IPS DF 4.7 (cell line): ENCODE results near the gene SLK.

ENCODE experiments used
- DNase-seq: peaks from one replicate; pipeline ENCODE4 v3.0.0-alpha.2; 2013; ENCODE audit warnings: low spot score; ENCODE audit errors: extremely low read depth

SLK gene

DNA sequence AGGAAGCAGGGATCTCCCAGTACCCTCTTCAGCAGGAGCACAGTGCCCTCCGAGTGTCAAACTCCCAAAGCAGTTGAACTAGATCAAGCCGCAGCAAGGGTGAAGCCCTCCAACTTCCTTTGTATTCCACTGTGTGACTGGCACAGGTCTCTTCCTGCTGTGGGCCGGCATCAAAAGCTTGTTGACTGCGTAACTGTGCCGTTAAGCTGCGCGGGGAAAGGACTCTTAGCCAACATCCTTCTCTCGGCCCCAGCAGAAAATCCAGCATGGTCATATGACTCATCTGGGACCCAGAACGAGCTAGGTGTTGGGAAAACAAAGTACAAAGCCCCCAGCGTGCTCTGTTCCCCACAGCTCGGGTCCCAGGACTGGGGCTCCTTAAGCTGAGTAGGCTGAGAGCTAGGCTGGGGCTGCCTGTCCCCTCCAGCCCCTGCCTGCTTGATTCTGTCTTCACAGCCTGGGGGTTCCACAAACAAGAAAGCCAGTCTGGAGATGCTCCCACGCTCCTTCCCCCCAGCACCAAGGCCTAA lies 66.5 kb downstream of the SLK start:
- DNase-seq = no peak

DNA sequence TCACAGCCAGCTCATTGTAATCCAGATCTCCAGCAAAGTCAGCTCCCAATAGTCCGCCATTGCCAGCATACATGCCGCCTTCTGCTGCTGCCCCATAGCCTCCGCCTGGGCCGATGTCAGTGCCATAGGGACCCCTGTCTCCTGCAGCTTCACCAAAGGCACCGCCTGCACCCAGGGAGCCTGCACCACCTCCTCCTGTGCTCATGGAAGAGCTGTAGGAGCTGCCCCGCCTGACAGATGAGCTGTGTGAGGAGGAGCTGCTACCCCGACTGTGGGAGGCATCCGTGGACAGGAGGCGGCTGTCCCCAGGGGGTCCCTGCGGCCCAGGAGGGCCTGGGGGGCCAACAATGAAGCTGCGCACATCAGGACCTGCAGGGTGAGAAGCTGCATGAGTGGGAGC lies 67.0 kb downstream of the SLK start:
- no peak for DNase-seq

DNA sequence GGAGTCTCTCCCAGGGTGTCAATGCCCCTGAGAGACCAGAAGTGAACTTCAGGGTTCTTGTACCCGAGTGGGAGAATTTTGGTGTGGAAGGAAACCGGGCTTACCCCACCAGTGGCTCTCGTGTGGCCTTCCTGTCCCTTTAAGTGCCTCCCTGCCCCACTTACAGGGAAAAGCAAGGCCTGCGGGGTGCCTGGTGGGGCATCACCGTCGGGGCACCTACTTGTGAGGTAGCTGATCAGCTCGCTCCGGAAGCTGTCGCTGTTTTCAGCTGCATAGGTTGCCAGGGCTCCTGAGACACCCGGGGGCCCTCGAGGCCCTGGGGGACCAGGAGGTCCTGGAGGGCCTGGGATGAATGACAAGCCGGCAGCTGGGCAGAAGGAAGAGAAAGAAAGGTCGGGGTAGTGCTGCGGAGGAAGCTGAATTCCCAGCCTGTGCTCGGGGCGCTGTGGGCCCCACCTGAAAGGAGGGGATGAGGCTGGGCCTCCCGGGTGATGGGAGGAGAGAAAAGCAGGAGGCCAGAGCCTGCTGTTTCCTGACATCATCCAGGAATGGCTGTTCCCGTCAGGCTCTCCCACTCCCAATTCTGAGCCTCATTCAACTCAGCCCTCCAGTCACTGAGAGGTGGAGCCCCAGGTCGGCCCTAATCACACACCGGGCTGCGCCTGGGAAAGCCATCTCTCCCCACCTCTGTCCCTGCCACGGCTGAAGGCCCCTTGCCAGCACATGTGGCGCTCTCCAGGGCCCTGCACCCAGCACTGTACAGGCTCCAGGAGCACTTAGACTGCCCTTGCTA lies 67.7 kb downstream of the SLK start:
- no peak for DNase-seq

DNA sequence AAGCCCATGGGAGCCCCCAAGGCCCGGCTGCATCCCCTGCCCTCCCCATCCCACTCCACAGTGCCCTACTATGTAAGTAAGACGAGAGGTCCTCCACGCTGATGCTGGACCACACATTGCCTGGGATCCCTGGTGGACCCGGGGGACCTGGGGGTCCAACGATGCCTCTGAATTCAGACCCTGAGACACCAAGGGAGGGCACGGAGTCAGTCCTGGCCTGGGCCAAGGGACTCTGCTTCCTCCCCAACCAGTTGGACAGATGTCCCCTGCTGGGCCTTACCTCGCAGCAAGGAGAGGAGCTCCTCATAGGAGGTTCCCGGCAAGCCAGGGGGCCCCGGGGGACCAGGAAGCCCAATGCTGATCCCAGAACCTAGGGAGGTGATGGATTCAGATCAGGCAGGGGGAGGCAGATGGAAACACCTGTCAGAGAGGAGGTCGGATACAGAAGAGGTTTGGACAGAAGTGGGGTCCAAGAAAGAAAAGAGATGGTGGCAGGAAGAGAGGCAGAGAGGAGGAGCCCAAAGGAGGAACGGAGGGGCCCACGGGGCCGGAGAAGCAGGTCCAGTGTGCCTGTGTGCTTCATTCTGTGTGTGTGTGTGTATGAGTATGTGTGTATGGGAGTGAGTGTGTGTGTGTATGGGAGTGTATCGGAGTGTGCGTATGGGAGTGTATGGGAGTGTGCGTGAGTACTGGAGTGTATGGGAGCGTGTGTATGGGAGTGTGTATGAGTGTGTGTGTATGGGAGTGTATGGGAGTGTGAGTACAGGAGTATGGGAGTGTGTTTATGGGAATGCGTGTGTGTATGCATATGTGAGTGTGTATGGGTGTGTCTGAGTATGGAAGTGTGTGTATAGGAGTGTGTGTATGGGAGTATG lies 68.5 kb downstream of the SLK start:
- DNase-seq = no peak

DNA sequence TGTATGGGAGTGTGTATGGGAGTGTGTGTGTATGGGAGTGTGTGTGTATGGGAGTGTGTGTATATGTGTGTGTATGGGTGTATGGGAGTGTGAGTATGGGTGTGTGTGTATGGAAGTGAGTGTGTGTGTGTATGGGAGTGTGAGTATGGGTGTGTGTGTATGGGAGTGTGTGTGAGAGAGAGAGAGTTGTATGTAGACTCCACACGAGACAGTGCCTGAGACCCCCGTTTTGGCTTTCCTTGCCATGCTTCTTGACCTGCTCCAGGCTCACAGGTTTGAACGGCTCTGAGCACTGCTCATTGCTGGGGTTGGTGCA lies 69.1 kb downstream of the SLK start:
- no peak for DNase-seq

DNA sequence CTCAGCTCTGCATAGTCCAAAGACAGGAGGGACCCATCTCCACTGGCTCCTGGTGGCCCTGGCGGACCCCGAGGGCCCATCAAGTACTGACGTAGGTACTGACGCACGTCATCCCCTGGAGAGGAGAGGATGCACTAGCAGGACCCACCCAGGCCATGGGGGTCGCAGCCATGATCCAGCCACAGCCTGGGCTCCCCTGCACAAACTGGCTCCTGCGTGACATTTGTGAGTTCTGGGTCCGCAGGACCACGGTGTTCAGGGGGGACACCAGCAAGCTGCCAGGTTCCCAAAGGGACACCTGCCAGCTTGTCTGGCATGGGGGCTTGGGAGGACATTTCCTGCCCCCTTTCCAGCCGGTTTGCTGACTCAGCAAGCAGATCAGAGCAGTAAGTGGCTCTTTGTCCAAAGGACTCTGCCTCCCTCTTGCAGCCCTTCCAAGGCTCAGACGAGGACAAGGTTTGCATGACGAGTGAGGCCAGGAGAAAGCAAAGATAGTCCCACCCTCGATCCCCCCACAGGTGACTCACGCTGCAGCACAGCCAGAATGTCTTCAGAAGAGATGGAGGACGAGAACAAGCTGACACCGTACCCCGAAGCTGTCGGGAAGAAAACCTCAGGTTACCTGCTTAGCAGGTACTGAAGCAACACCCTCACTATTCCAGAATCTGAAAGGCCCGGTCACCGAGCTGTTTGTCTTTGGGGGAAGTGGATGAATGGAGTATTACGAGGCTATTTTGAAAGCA lies 69.7 kb downstream of the SLK start:
- no peak for DNase-seq

DNA sequence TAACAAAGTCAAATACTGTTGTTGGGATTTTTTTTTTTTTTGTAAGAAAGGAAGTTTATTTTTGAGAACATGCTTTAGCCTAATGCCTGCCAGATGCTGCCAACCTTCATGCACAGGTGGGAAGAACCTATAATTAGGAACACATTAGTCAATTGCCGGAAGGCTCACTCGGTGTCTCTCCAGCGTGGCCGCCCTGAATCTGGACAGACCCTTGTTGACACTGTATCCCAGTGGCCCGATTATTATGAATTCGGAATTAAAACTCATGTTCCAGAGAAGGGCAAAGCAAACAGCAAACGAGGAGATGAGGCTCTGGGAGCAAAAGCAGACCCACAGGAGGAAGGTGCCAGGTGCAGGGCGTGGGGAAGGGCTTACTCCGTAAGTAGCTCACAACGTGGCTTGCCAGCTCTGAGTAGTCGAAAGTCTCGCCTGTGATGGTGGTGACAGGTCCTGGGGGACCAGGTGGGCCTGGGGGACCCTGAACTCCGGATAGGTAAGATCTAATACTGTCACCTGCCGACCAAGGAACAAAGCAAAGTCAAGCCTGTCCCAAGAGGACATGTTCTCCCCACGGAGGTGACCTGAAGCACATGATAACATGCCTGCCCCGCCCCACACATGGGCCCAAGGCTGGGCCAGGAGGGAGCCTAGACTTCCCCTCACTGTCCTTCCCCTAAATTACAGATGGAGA lies 70.5 kb downstream of the SLK start:
- no peak for DNase-seq

DNA sequence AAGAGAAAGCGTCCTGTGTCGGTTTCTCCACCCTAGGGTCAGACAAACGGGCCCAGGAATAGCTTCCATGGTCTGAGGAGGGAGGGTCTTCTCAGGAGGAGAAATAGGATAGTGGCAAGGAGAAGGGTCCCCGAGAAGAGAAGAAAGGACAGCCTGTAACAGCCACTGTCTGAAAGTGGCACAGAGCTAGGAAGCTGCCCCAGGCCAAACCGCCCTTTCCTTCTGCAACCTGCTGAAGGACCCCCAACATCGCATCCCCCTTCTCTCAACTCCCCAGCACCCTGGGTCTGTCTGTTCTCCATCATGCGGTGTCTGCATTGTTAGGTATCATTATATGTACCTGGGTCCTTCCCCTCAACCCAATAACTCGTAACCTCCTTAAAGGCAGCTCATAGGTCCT lies 71.6 kb downstream of the SLK start:
- no peak for DNase-seq

DNA sequence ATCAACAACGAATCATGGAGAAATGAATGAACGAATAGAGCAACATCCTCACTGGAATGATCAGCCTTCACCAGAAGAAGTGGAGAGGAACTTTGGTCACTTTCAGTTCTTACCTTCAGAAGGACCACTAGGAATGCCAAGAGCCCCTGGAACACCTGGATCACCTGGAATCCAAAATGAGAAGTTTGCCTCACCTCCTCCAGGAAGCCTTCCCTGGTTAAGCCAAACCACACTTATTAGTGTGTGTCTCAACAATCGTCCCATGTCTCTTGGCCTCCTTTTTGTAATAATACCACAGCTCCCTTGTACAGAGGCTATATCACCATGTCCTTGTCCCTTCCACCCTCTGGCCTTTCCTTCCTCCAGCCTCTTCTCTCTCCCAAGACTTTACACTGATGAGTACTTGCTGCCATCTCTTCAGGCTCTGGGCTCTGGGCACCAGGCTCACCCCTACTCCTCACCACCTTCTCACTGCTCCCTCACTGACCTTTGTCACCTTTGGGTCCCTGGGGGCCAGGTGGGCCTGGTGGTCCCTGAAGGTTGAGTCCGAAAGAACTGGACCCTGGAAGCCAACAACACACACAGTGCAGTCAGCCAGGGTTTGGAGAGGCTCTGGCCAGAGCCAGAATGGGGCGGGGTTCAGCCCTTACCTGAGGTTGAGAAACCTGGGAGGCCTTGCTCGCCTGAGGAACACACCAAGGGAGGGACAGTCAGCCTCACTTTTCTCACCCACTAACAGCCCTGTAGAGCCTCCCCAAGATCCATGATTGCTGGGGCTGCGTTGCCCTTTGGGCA lies 72.2 kb downstream of the SLK start:
- DNase-seq = no peak

DNA sequence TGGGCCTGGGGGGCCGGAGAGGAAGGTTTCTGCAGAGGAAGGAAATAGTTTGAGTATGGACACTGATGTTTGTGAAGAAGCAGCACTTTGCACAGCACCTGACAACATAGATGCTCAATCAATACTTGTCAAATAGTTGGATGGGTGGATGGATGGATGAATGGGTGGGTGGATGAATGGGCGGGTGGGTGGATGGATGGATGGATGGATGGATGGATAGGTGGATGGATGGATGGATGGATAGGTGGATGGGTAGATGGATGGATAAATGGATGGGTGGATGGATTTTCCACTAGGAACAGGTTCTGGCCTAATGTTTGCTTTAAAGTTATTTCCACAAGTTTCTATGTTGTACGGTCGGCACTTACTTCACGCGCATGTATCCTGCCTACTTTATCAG lies 73.4 kb downstream of the SLK start:
- DNase-seq = no peak

DNA sequence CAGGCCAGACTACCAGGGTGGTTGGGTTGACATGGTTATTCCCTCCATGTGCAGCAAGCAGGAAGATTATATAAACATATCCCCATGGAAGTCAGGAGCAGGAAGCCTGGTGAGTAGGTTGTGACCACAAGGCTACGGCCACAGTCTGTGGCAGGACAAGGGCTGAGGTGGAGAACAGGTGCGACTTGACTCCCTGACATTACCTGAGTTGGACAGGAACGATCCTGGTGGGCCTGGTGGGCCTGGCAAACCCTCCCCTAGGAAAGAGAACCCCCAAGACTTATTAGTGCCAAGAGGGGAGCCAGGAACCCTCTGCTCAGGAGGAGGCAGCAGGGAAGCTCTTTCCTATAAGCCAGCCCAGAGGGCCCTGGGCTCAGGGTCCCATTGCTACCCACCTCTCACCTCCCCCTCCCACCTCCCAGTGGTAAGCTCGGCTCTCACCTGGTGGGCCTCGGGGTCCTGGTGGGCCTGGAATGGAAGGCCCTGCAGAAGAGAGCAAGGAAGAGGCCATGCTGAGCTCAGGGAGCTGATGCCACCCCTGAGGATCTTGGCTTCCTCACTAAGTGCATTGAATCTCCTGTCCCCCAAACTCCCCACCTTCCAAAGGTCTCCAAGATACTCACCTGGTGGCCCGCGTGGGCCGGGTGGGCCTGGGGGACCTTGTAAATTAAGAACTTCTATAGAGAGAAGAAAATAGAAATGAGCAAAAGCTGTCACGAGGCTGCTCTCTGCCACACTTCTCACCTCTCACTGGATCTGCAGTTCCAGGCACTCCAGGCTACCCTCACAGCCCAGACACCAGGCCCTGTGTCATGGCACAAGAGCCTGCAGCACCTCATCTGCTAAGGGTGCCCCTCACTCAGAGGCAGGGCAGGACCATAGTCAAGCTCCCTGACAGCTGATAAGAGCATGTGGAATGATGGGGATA lies 74.2 kb downstream of the SLK start:
- no peak for DNase-seq

DNA sequence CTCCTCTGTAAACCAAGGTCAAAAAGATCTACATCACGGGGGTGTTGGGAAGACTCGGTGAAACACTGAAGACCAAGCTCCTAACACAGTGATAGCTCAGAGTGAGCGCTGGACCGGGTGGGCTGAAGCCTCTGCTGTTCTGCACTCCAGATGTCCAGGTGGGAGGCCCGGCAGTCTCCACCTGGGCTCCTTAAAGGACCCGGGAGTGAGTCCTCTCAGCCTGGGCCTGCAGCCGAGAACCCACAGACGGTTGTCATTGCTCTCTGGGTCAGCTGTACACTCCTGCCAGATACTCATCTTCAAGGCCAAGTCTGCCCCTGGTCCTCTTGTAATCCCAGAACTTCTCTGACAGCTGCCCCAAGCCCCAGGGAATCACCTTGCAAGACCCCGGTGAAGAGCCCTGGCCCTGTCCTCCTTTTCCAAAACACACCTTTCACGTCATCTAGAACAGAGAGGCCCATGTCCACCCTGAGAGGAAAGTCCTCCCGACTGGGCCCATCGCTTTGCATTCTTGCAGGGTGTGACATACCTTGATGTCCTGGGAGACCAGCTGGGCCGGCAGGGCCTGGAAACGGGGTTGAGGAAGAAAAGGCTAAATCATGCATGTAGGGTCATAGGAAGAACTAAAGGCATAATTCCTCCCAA lies 75.1 kb downstream of the SLK start:
- DNase-seq = no peak

DNA sequence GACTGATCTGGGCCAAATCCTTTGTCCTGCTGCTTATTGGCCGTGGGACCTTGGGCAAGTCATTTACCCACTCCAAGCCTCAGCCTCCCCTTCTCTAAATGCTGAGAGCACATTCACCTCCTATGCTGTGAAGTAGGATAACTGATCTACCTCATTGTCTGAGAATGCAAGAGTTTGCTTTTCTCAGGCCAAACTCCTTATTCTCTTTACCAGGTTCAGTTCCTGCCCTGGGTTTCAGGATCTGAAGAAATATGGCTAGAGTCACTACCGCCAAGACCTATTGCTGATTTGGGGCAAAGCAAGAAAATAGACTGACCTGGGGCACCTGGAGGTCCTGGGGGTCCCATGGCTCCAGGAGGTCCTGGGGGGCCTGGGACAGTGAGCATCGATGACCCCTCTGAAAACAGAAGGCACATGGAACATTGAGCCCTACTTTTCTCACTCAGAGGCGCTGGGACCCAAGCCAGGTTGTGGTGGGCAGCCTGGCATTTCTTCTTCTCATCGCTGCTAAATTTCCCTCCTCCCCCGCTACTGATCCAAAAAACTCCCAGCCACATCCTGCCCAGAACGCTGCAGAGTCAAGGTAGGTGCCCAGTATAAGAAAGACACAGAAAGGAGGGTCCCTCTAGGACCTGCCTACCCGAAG lies 76.4 kb downstream of the SLK start:
- no peak for DNase-seq

DNA sequence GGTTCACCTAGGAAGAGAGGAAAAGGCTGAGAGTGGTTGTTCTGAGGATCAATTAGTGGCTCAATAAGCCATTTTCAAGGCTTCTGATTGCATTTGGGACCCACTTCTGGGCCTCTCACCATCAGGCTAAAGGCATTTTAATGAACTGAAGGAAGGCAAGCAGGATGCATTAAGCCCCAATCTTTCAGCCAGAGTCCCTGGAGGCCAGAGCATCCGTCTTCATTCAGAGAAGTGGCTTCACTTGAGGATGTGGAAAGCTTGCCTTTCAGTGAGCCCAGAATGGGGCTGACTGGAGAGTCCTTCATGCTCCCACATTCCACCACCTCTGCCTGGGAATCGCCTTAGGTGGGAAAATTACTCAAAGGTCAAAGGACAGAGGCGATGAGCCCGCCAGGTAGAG lies 76.9 kb downstream of the SLK start:
- no peak for DNase-seq

DNA sequence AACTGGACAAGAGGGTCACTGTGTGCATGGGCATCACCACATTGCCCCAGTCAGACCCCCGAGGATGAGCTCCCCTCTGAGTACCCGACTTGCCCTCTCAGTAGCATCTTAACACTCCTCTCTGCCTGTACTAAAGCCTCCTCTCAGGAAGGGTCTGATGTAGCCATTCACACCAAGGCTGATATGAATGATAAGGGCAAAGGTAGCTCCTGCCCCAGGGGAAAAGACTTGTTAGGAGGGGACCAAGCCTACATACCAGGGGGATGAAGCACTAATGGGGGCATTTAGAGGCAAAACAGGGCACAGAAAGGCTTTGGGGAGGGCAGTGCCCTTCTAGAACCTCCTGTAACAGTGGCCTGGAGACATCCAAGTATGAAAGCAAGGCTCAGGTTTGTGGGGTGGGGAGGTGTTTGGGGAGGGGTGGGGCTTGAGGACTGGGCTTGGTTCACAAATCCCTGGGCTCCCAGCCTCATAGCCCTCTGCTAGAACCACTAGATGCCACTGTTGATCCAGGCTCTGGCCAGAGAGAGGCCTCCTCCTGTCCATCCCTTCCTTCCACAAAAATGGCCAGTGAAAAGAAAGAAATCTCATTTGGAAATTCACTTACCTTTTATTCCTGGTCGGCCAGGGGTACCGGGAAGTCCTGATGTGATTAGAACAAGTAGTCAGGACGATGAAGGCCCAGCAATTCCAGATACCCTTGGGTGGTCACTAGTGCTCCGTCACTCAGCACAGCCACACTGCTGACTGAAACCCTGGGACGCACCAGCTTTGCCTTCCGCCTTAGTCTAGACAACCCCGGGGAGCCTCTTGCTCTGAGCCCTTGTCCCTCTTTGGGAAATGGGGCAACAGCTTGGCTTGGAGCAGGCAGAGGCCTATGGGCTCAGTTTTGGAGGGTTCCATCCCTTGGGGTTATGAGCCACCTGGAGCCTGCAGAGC lies 78.5 kb downstream of the SLK start:
- no peak for DNase-seq

DNA sequence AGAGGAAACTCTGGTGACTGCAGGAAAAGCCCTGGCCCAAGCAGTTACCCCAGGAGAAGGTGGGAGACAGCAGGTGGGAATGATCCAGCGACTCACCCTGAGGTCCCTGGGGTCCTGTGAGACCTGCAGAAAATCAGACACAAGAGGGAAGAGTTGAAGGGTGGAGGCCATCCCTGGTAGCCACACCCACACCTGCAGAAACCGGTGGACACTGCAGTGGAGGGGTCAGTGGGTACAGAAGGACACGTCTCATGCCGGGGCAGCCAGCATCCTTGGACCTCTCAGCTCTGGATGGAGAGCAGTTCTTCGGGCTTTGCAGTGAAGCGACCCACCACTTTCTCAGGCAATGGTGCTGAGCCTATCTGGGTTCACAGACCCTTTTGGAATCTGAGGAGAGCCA lies 79.7 kb downstream of the SLK start:
- no peak for DNase-seq

DNA sequence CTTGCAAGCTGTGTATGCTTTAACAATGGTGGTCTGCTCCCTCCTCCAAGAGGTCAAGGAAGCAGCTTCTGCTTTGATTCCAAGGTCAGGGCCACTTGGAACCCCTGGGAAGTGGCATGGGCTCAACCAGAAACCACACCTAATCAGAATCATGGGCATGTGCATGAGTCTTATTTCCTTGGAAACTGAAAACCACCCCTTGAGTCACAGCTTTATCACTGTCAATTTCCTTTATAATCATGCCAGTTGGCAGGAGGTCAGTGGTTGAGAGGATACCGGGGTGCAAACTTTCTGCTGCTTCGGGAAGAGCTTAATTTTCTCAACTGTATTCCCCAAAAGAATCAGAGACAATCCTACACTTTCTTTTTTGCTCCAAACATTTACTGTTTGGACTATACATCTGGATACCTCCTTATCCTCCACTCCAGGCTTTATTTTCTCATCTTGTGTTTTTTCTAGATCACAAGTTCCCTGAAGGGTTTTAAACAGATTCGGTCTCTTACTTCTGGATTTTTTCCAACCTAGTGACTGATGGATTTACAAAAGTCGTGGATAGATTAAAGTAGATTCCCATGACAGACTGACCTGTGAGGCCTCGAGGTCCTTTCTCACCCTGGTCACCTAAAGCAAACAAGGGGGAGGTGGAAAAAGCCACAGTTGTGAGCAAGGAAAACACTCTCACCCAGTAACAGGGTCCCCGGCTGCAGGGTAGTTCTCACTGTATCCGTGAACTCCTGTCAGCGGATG lies 82.7 kb downstream of the SLK start:
- DNase-seq = no peak
